Stimulated activated naive CD8-positive, alpha-beta T cell treated with anti-CD3 and anti-CD28 coated beads, Interleukin-15, Interleukin-2, amounts not matched to agents 100 ng/mL and 50 ng/mL, for 24 hours (primary cell): ENCODE results near the gene TFAP2C.
"Not testable (repeated sequence)": the region's sequence is repeated elsewhere in the genome, so short reads cannot be mapped to it uniquely, and the experiment has no call there.

ENCODE experiments used
- H3K27ac Mint-ChIP-seq: one replicate; pipeline ENCODE4 v1.8.0; 2021; ENCODE audit warnings: mild to moderate bottlenecking, mixed read lengths
- H3K27me3 Mint-ChIP-seq: one replicate; pipeline ENCODE4 v1.8.0; 2021; ENCODE audit warnings: mixed read lengths
- H3K36me3 Mint-ChIP-seq: one replicate; pipeline ENCODE4 v1.8.0; 2021; ENCODE audit warnings: low read depth, mixed read lengths
- H3K4me1 Mint-ChIP-seq: one replicate; pipeline ENCODE4 v1.8.0; 2021; ENCODE audit warnings: low read depth, mixed read lengths
- H3K4me3 Mint-ChIP-seq: one replicate; pipeline ENCODE4 v1.8.0; 2021; ENCODE audit warnings: mild to moderate bottlenecking, mixed read lengths
- H3K9me3 Mint-ChIP-seq: one replicate; pipeline ENCODE4 v1.8.0; 2021; ENCODE audit warnings: mixed read lengths

Gene TFAP2C

DNA sequence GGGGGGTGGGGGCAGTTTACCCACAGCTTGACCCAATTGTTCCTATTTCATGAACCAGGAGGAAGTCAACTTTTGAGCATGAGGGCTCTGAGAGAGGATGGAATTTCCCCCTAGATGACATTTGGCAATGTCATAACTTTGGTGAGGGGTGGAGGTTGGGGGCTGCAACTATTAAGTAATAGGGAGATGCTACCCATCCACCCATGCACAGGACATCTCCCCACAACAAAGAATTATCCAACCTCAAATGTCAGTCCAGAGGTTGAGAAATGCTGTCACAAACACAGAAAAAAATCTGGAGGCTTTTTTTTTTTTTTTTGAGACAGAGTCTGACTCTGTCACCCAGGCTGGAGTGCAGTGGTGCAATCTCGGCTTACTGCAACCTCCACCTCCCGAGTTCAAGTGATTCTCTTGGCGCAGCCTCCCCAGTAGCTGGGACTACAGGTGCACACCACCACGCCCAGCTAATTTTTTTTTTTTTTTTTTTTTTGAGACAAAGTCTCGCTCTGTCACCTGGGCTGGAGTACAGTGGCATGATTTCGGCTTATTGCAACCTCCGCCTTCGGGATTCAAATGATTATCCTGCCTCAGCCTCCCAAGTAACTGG lies 29.3 kb downstream of the TFAP2C start:
- H3K9me3 Mint-ChIP-seq, H3K4me3 Mint-ChIP-seq, H3K36me3 Mint-ChIP-seq, H3K27me3 Mint-ChIP-seq, H3K4me1 Mint-ChIP-seq, H3K27ac Mint-ChIP-seq: not testable (repeated sequence)

DNA sequence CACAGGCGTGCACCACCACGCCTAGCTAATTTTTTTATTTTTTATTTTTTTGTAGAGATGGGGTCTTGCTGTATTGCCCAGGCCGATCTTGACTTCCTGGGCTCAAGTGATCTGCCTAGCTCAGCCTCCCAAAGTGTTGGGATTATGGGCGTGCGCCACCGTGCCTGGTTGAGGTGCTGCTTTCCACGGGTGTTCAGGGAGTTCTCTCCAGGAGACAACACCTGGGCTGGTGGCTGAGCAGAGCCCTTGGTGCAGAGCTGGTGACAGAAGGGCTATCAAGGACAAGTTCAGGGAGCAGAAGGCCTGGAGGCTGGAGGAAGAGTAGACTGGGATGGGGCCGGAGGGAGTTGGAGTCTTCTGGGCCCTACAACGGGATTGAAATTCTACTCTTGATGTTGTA lies 34.6 kb downstream of the TFAP2C start:
- H3K9me3 Mint-ChIP-seq, result no peaks in the 10 kb centered on the region
- peaks cover 4% of the 10 kb centered on the region for H3K27me3 Mint-ChIP-seq
- no peak overlapping the region for H3K27ac Mint-ChIP-seq
- no peaks in the 10 kb centered on the region for H3K4me1 Mint-ChIP-seq
- H3K4me3 Mint-ChIP-seq, result no peak overlapping the region
- no peaks in the 10 kb centered on the region for H3K36me3 Mint-ChIP-seq

DNA sequence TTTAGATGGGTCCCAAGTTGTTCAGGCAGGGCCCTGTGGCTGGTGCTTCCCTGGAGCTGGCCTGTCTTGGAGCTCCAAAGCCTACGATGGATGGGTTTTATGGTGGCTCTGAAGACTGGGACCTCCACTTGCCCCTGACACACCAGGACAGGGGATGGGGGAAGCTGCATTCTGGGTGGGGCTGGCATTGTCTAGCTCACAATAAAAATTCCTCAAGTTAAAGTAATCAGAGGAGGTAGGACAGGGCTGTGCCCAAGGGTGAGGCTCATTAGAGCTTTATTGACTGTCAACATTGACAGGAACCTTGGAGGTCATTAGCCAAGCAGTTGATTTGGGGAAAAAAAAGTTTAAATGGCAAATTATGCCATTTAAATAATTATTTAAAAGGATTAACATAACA lies 35.7 kb downstream of the TFAP2C start:
- Mint-ChIP-seq H3K27ac (no peak overlapping the region), H3K4me1 (no peaks in the 10 kb centered on the region), H3K36me3 (no peaks in the 10 kb centered on the region), H3K4me3 (no peak overlapping the region), H3K27me3 (peaks cover 4% of the 10 kb centered on the region), H3K9me3 (no peaks in the 10 kb centered on the region)

DNA sequence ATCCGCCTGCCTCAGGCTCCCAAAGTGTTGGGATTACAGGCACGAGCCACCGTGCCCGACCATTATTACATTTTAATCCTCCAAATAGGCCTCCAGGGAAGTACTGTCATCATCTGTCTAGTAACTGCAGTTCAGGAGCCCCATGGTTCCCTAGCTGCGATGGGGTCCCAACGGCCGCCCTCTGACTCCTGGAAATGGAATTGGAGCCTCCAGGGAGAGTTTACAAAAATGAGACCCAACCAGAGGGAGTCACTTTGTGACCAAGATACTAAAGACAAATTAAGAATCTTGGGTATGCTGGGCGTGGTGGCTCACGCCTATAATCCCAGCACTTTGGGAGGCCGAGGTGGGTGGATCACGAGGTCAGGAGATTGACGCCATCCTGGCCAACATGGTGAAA lies 36.7 kb downstream of the TFAP2C start:
- Mint-ChIP-seq H3K4me3 (no peak overlapping the region), H3K9me3 (no peaks in the 10 kb centered on the region), H3K27me3 (no peaks in the 10 kb centered on the region), H3K4me1 (no peaks in the 10 kb centered on the region), H3K27ac (no peak overlapping the region), H3K36me3 (no peaks in the 10 kb centered on the region)

DNA sequence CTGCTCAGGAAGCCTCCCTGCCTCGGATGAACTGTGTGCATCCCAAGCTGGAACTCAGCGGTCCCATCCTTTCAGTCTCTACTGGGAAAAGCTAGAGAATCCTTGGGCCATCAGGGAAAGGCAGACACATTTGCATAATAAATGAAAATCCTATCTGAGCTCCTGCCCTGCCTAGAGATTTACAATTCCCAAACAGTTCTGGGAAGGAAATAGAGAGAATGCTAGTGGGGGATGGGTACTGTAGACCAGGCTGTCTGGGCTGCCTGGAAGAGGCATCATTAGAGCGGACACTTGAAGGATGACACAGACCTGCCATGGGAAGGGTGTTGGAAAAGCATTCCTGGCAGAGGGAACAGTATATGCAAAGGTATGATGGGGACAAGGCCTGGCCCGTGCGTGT lies 44.3 kb downstream of the TFAP2C start:
- Mint-ChIP-seq H3K4me1 (no peaks in the 10 kb centered on the region), H3K27me3 (no peaks in the 10 kb centered on the region), H3K4me3 (no peak overlapping the region), H3K9me3 (no peaks in the 10 kb centered on the region), H3K36me3 (no peaks in the 10 kb centered on the region), H3K27ac (no peak overlapping the region)

DNA sequence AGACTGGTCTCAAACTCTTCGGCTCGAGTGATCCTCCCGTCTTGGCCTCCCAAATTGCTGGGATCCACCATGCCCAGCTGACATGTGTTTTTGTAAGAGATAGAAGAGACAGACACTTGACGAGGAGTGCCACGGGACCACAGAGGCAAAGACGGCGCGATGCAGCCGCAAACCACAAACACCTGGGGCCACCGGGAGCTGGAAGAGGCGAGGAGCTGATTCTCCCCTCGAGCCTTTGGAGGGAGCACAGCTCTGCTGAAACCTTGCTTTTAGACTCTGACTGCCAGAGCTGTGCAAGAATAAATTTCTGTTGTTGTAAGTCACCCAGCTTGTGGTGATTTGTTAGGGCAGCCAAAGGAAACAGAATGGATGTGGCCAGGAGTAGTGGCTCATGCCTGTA lies 46.9 kb downstream of the TFAP2C start:
- H3K4me3 Mint-ChIP-seq, result no peak overlapping the region
- no peak overlapping the region for H3K27ac Mint-ChIP-seq
- H3K27me3 Mint-ChIP-seq, result no peaks in the 10 kb centered on the region

DNA sequence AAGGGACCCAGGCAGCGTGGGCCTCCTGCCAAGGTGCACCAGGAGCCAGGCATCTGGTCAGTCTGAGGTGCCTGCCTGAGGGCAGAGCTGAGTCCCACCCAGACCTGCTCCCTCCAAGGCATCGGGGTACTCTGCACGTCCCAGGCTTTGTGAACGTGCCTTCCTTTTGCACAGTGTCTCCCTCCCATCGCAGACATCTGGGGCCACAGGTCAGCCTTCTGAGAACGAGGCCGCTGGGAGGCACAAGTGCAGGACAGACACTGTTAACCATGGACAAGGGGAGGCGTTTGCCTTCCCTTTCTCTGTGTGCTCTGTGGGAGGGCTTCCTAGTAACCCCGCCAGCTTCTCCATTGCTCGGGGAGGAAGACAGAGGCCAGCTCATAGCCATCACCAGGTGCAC lies 47.6 kb downstream of the TFAP2C start:
- H3K27me3 Mint-ChIP-seq, result no peaks in the 10 kb centered on the region
- no peaks in the 10 kb centered on the region for H3K4me1 Mint-ChIP-seq
- no peaks in the 10 kb centered on the region for H3K36me3 Mint-ChIP-seq
- no peak overlapping the region for H3K27ac Mint-ChIP-seq
- no peak overlapping the region for H3K4me3 Mint-ChIP-seq
- no peaks in the 10 kb centered on the region for H3K9me3 Mint-ChIP-seq

More for the DNA sequence above, 46.9 kb downstream of the TFAP2C start:
- H3K9me3 Mint-ChIP-seq, result no peaks in the 10 kb centered on the region
- H3K36me3 Mint-ChIP-seq, result no peaks in the 10 kb centered on the region
- H3K4me1 Mint-ChIP-seq, result no peaks in the 10 kb centered on the region

DNA sequence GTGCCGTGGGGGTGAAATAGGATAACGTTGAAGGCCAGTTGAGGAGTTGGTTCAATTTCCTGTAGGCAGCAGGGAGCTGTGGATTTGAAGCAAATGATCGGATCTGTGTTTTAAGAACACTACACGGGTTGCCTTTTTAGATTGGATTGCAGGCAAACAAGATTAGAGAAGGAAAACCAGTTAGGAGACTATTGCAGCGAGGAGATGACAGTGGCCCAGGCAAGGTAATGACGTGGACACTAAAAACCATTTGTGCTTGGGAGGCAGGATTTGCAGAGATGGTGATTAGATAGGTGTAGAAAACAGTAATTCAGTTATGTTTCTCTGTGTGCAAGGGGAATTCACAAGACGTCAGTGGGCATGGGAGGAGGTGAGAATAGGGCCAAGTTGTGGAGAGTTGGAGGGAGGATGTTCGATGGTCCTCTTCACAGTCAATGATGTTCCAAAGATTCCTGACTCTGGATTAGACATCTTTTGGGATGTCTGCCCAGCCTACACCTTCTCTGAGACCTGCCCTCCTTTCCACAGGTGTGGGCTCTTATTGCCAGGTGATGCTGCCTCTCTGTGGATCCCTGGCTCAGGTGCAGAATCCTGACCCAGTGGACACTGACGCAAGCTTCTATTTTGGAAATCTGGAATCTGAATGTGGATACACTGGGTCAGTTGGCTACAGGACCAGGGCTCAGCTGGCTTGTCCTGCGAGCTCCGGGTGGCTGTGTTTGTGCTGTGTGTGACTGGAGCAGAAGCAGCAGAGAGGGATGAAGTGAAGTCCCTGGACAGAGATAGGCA lies 54.2 kb downstream of the TFAP2C start:
- no peaks in the 10 kb centered on the region for H3K9me3 Mint-ChIP-seq
- peaks cover 6% of the 10 kb centered on the region for H3K27me3 Mint-ChIP-seq
- H3K36me3 Mint-ChIP-seq, result no peaks in the 10 kb centered on the region
- no peak overlapping the region for H3K4me3 Mint-ChIP-seq
- H3K4me1 Mint-ChIP-seq, result no peaks in the 10 kb centered on the region
- H3K27ac Mint-ChIP-seq, result no peak overlapping the region

DNA sequence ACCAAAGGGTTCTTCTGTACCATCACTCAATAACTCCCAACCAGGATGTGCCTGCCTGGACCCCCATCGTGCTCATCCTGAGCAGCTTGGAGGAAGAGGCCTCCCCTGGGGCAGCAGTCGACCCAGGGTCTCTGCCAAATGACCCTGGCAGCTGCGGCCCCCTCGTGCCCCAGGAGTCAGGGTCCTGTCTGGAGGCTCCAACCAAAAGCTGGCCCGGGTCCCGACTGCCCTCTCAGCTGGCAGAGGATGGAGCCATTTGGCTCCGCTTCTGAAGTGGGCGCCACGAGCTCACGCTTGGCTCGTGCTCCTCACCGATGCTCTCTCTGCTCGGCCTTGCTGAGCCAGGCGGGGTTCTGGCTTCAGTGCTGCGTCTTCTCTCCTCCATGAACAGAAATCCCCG lies 56.8 kb downstream of the TFAP2C start:
- Mint-ChIP-seq H3K9me3 (no peaks in the 10 kb centered on the region), H3K27ac (no peak overlapping the region), H3K36me3 (no peaks in the 10 kb centered on the region), H3K4me3 (no peak overlapping the region), H3K4me1 (no peaks in the 10 kb centered on the region), H3K27me3 (peaks cover 6% of the 10 kb centered on the region)

DNA sequence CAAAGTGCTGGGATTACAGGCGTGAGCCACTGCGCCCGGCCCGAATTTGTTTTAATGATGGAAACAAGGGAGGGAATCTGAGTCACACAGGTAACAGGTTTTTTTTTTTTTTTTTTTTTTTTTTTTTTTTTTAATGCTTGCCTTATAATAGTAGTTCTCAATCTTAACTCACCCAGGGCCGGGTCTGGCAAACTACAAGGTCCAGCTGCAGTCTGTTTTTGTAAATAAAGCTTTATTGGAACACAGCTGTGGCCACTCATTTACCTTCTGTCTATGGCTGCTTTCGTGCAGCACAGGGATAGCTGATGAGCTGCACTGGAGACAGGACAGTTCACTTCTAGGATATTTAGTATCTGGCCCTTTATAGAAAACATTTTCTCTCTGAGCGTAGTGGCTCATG lies 58.0 kb downstream of the TFAP2C start:
- no peaks in the 10 kb centered on the region for H3K9me3 Mint-ChIP-seq
- H3K4me1 Mint-ChIP-seq, result no peaks in the 10 kb centered on the region
- no peak overlapping the region for H3K27ac Mint-ChIP-seq
- peaks cover 9% of the 10 kb centered on the region for H3K27me3 Mint-ChIP-seq
- no peak overlapping the region for H3K4me3 Mint-ChIP-seq
- no peaks in the 10 kb centered on the region for H3K36me3 Mint-ChIP-seq

DNA sequence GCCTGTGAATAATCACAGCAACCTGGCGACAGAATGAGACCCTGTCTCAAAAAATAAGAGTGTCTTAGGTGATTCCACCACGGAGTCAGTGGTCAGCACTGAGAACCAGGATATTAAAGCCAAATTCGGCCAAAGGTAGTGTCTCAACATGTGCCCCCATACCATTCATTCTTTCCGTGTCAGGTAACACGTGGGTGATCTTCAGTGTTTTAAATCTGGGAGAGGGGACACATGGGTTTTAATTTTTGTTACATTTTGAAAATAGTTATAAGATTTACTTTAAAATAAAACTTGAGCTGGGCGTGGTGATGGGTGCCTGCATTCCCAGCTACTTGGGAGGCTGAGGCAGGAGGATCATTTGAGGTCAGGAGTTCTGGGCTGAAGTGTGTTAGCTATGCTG lies 59.0 kb downstream of the TFAP2C start:
- no peak overlapping the region for H3K4me3 Mint-ChIP-seq
- H3K36me3 Mint-ChIP-seq, result no peaks in the 10 kb centered on the region
- H3K9me3 Mint-ChIP-seq, result no peaks in the 10 kb centered on the region
- H3K27me3 Mint-ChIP-seq, result peaks cover 5% of the 10 kb centered on the region
- no peaks in the 10 kb centered on the region for H3K4me1 Mint-ChIP-seq
- no peak overlapping the region for H3K27ac Mint-ChIP-seq
